GM12878 (cell line): ENCODE data around the gene VIL1. TPM values are rescaled to one million over a fixed set of nuclear protein-coding genes. Genes with fewer than 3 reads are reported as not detected.

Experiments used
- ATAC-seq: fragments of 200-7000 bp; cut with Tn5 transposase; 3 replicates; pipeline ENCODE4 v1.9.1; 2020; ENCODE audit warnings: mild to moderate bottlenecking, moderate library complexity
- BruUV-seq: library from RNA; stranded (reverse); fragments of 400-500 nt; replicated peaks from 2 replicates; lab custom pipeline; 2021; lab: Mats Ljungman, UMichigan
- CTCF ChIA-PET: fragments of 300-600 bp; sonication (Branson Sonifier 250); formaldehyde crosslinking; extraction: SDS; loops from one replicate; lab custom pipeline; 2021; ENCODE audit warnings: inconsistent platforms; lab: Yijun Ruan, JAX
- POLR2A ChIA-PET: fragments of 350-600 bp; formaldehyde crosslinking; extraction: SDS; loops from one replicate; lab custom pipeline; 2021; ENCODE audit warnings: inconsistent platforms; lab: Charles Lee
- RAD21 ChIA-PET: fragments of 300-600 bp; sonication (Branson Sonifier 250); formaldehyde crosslinking; loops from one replicate; lab custom pipeline; 2023; ENCODE audit warnings: antibody characterized with exemption; ENCODE audit not compliant: unreplicated experiment; lab: Charles Lee
- SMC1A ChIA-PET: fragments of 300-600 bp; sonication (Branson Sonifier 250); formaldehyde crosslinking; loops from one replicate; lab custom pipeline; 2023; ENCODE audit not compliant: unreplicated experiment, uncharacterized antibody; lab: Charles Lee
- DNase-seq: peaks from one replicate; pipeline ENCODE4 v3.0.0-alpha.2; 2011; ENCODE audit warnings: low read depth, low spot score
- FAIRE-seq: peaks from 3 replicates; lab custom pipeline; 2011; peaks lifted over from hg19 to GRCh38; lab: Jason Lieb, UNC
- H2AFZ ChIP-seq: 2 replicates; pipeline ENCODE4 v1.6.0; 2011; ENCODE audit warnings: low read depth, low read length, control low read depth; ENCODE audit not compliant: control insufficient read depth
- H3K27ac ChIP-seq: 2 replicates; pipeline ENCODE4 v1.5.1; 2011; ENCODE audit warnings: control low read depth; ENCODE audit not compliant: control insufficient read depth, insufficient read depth
- H3K27me3 ChIP-seq, 2 experiments: replicated peaks in 1 of 2; 2 replicates each; pipeline versions ENCODE4 v1.6.0 to v1.6.1; 2011; ENCODE audit warnings: low read length in 1 of 2; ENCODE audit not compliant: control insufficient read depth in 2 of 2, insufficient read depth in 2 of 2
- H3K36me3 ChIP-seq, 2 experiments: 2 replicates each; pipeline ENCODE4 v1.5.1; 2011; ENCODE audit warnings: low read length in 1 of 2; ENCODE audit not compliant: control insufficient read depth in 2 of 2, insufficient read depth in 2 of 2
- H3K4me1 ChIP-seq: 2 replicates; pipeline ENCODE4 v1.6.1; 2011; ENCODE audit warnings: mild to moderate bottlenecking, low read length, moderate library complexity, mixed read lengths; ENCODE audit not compliant: control insufficient read depth, insufficient read depth
- H3K4me2 ChIP-seq: 2 replicates; pipeline ENCODE4 v1.6.0; 2011; ENCODE audit warnings: control low read depth; ENCODE audit not compliant: control insufficient read depth, insufficient read depth
- H3K4me3 ChIP-seq: fragments of 200-600 bp; sonication (generic); 2 replicates; pipeline ENCODE4 v1.5.1; 2016
- H3K79me2 ChIP-seq: 2 replicates; pipeline ENCODE4 v1.6.0; 2011; ENCODE audit warnings: low read length; ENCODE audit not compliant: control insufficient read depth, insufficient read depth
- H3K9ac ChIP-seq: 2 replicates; pipeline ENCODE4 v1.8.0; 2011; ENCODE audit warnings: low read length, control low read depth, mixed read lengths; ENCODE audit not compliant: control insufficient read depth, insufficient read depth
- H3K9me3 ChIP-seq: replicated peaks from 3 replicates; pipeline ENCODE4 v1.5.1; 2011; ENCODE audit warnings: mild to moderate bottlenecking, low read length; ENCODE audit not compliant: control insufficient read depth, insufficient read depth
- H4K20me1 ChIP-seq: 2 replicates; pipeline ENCODE4 v1.6.0; 2011; ENCODE audit not compliant: control insufficient read depth, insufficient read depth
- BACH1 ChIP-seq: fragments of 450-650 bp; IDR thresholded peaks from 2 replicates; pipeline ENCODE4 v1.6.1; 2017; ENCODE audit warnings: mild to moderate bottlenecking, borderline replicate concordance
- CHD4 ChIP-seq: fragments of 200-600 bp; sonication (generic); IDR thresholded peaks from 2 replicates; pipeline ENCODE4 v1.6.1; 2016; ENCODE audit warnings: mild to moderate bottlenecking
- EZH2 ChIP-seq: IDR thresholded peaks from 2 replicates; pipeline ENCODE4 v1.6.1; 2012; ENCODE audit warnings: low read depth, mild to moderate bottlenecking, control low read depth, inconsistent platforms, low read length, borderline replicate concordance; ENCODE audit not compliant: control insufficient read depth
- FOXM1 ChIP-seq: IDR thresholded peaks from 2 replicates; pipeline ENCODE4 v1.6.1; 2012; ENCODE audit warnings: low read depth, mild to moderate bottlenecking, inconsistent platforms, low read length, moderate library complexity
- KLF5 ChIP-seq: fragments of 450-650 bp; IDR thresholded peaks from 2 replicates; pipeline ENCODE4 v1.6.1; 2014; ENCODE audit warnings: mild to moderate bottlenecking; ENCODE audit not compliant: partially characterized antibody
- MEF2B ChIP-seq: fragments of 450-650 bp; IDR thresholded peaks from 2 replicates; pipeline ENCODE4 v1.6.1; 2018; ENCODE audit warnings: mild to moderate bottlenecking, moderate library complexity; ENCODE audit not compliant: partially characterized antibody, poor library complexity, severe bottlenecking
- MYC ChIP-seq: IDR thresholded peaks from 2 replicates; pipeline ENCODE4 v1.6.1; 2011; ENCODE audit warnings: mild to moderate bottlenecking, low read length, moderate library complexity, inconsistent platforms; ENCODE audit not compliant: insufficient read depth, insufficient replicate concordance, insufficient read length, severe bottlenecking
- NBN ChIP-seq: fragments of 450-650 bp; IDR thresholded peaks from 2 replicates; pipeline ENCODE4 v1.6.1; 2016
- POU2F2 ChIP-seq: IDR thresholded peaks from 3 replicates; pipeline ENCODE4 v1.6.1; 2011; ENCODE audit warnings: low read depth, mild to moderate bottlenecking, low read length, borderline replicate concordance
- RAD51 ChIP-seq: fragments of 450-650 bp; IDR thresholded peaks from 2 replicates; pipeline ENCODE4 v1.6.1; 2016; ENCODE audit warnings: moderate library complexity, mild to moderate bottlenecking, inconsistent platforms
- RELB ChIP-seq: fragments of 450-650 bp; IDR thresholded peaks from 2 replicates; pipeline ENCODE4 v1.6.1; 2017; ENCODE audit warnings: low read depth, mild to moderate bottlenecking, moderate library complexity
- SPI1 ChIP-seq: IDR thresholded peaks from 2 replicates; pipeline ENCODE4 v1.6.1; 2011; ENCODE audit warnings: low read depth, mild to moderate bottlenecking, low read length, moderate library complexity, borderline replicate concordance; ENCODE audit not compliant: insufficient read depth
- ZBTB33 ChIP-seq: fragments of 450-650 bp; IDR thresholded peaks from 2 replicates; pipeline ENCODE4 v1.6.1; 2017; ENCODE audit warnings: mild to moderate bottlenecking
- WGBS: methylation state at CpG from one replicate; pipeline ENCODE4 v1.1.6; 2016; ENCODE audit warnings: low lambda C conversion rate; ENCODE audit not compliant: insufficient replicate concordance, insufficient coverage; ENCODE audit errors: missing lambda C conversion rate; 5-methylcytosine and 5-hydroxymethylcytosine counted together
- in situ Hi-C: fragments of 300-500 bp; cut with MboI; formaldehyde crosslinking; loops from 9 replicates; pipeline ENCODE4 v1.14.3; 2018; ENCODE audit warnings: mixed read lengths
- intact Hi-C: fragments of 100-400 bp; cut with micrococcal nuclease; formaldehyde crosslinking; loops from one replicate; pipeline ENCODE4 v1.14.2; 2022; ENCODE audit not compliant: unreplicated experiment
- polyA plus RNA-seq, 11 experiments: library from polyadenylated mRNA; depleted of rRNA in 4 of 11; unstranded in 6 of 11; stranded (reverse) in 5 of 11; fragments of >200 nt; fragmentation: Nextera tagmentation in 4 of 11; fragmentation: Illumina TruSeq in 1 of 11; extraction: Ambion mirVana in 4 of 11; extraction: Trizol in 1 of 11; gene quantifications; 1 replicate in 1 of 11; 2 replicates in 10 of 11; pipeline versions ENCODE4 v1.2.1 to v1.2.3, GENCODE V29; 2011 to 2016; ENCODE audit warnings: inconsistent platforms in 2 of 11, missing spikeins in 2 of 11, low read depth in 1 of 11
- total RNA-seq, 4 experiments: library from RNA; depleted of rRNA in 3 of 4; stranded (reverse); fragments of >200 nt in 3 of 4; fragmentation: Illumina TruSeq in 1 of 4; extraction: Trizol in 1 of 4; gene quantifications; 2 replicates each; pipeline versions ENCODE4 v1.2.1 to v1.2.3, GENCODE V29; 2013 to 2021

VIL1 gene
- total and polyA plus RNA-seq, 10 of the 15 experiments (the other 5 are each of a cell fraction or from before 2014, with no cell fraction given), result 0.03 to 1.9 (median 0.33) TPM

GRCh38 chr2:218478544-218478943 lies 59.6 kb downstream of the VIL1 start:
- no peak overlapping the region for H3K4me2 ChIP-seq
- 2% methylated on average over 2 of the region's 2 CpGs for WGBS
- no peak overlapping the region for H3K9ac ChIP-seq
- peaks cover 10% of the 10 kb centered on the region for H3K4me1 ChIP-seq
- no peak for TF ChIP-seq EZH2
- TF ChIP-seq CHD4, result no peak
- TF ChIP-seq MYC, result no peak
- TF ChIP-seq RAD51, result no peak
- in situ Hi-C loops, result no loop called here
- BruUV-seq, result no TSS peak
- no peak for ATAC-seq
- no peak for FAIRE-seq
- H3K9me3 ChIP-seq, result no peaks in the 10 kb centered on the region
- ChIA-PET RAD21 (no interaction called here), SMC1A (no interaction called here), POLR2A (no interaction called here), CTCF (no interaction called here)
- intact Hi-C loops, result no loop called here
- H3K4me3 ChIP-seq, result no peak overlapping the region
- no peaks in the 10 kb centered on the region for H3K27me3 ChIP-seq
- no peak overlapping the region for H3K27ac ChIP-seq
- H2AFZ ChIP-seq, result no peak overlapping the region
- no peaks in the 10 kb centered on the region for H4K20me1 ChIP-seq
- DNase-seq, result no peak
- H3K79me2 ChIP-seq, result no peaks in the 10 kb centered on the region
- peaks cover 0 to 20% of the 10 kb centered on the region in 2 experiments; a peak in 3 of 4 replicates for H3K36me3 ChIP-seq

- peaks cover 13% of the 10 kb centered on the region for H3K4me1 ChIP-seq
- no peak for TF ChIP-seq FOXM1
- no peak for TF ChIP-seq SPI1
- no peak for TF ChIP-seq POU2F2
- no peak for TF ChIP-seq BACH1
- TF ChIP-seq RELB, result no peak
- TF ChIP-seq ZBTB33, result no peak
- TF ChIP-seq MEF2B, result no peak
- TF ChIP-seq NBN, result no peak
- no peak for TF ChIP-seq KLF5
Measured at GRCh38 chr2:218479595-218479994, 60.7 kb downstream of the VIL1 start.

More at GRCh38 chr2:218479595-218479994, 60.7 kb downstream of the VIL1 start:
- ChIA-PET SMC1A (interaction anchor here (1.0 kb wide), 1 partner anchor 46 kb away, joined by 4 read pairs; no protein-coding TSS in a partner anchor), POLR2A (no interaction called here), CTCF (interaction anchor here (0.9 to 1.5 kb wide), 2 partner anchors 12 to 14 kb away, joined by 3 read pairs; no protein-coding TSS in a partner anchor), RAD21 (no interaction called here)
- peaks cover 0 to 18% of the 10 kb centered on the region in 2 experiments; a peak in 3 of 4 replicates for H3K36me3 ChIP-seq
- H3K79me2 ChIP-seq, result no peaks in the 10 kb centered on the region
- in situ Hi-C loops (no loop called here), intact Hi-C loops (no loop called here)
- H4K20me1 ChIP-seq, result no peaks in the 10 kb centered on the region
- ATAC-seq (no peak), DNase-seq (no peak), FAIRE-seq (no peak)
- WGBS, result 94% methylated on average over 2 of the region's 2 CpGs
- BruUV-seq, result no TSS peak
- H3K27me3 ChIP-seq, result no peaks in the 10 kb centered on the region
- no peak overlapping the region for H3K27ac ChIP-seq
- no peak overlapping the region for H3K9ac ChIP-seq
- H2AFZ ChIP-seq, result no peak overlapping the region
- no peaks in the 10 kb centered on the region for H3K9me3 ChIP-seq
- no peak overlapping the region for H3K4me2 ChIP-seq
- no peak overlapping the region for H3K4me3 ChIP-seq
